ENCODE data around the gene MAP4K5. TPM values are rescaled to one million over a fixed set of nuclear protein-coding genes. Genes with fewer than 3 reads are reported as not detected.
"Not testable (repeated sequence)": the region's sequence is repeated elsewhere in the genome, so short reads cannot be mapped to it uniquely, and the experiment has no call there.

MAP4K5 gene
- total RNA-seq, 2 experiments from 2014 or later = 26.2 to 28.1 TPM

GRCh38 chr14:50569714-50570274 is 37.4 kb upstream of the MAP4K5 start:
- Mint-ChIP-seq H3K4me3 (no peak overlapping the region), H3K27ac (no peak overlapping the region), H3K36me3 (ENCODE audit: low read depth) (peaks cover 10% of the 10 kb centered on the region), H3K27me3 (no peaks in the 10 kb centered on the region), H3K4me1 (ENCODE audit: low read depth) (no peaks in the 10 kb centered on the region), H3K9me3 (peaks cover 22% of the 10 kb centered on the region)
- ChIA-PET POLR2A (no interaction called here), CTCF (interaction anchor here (0.9 to 1.4 kb wide), 5 partner anchors 9 to 196 kb away, joined by 3 to 4 read pairs (median 3); no protein-coding TSS in a partner anchor)
- TF ChIP-seq, protein P1, sequence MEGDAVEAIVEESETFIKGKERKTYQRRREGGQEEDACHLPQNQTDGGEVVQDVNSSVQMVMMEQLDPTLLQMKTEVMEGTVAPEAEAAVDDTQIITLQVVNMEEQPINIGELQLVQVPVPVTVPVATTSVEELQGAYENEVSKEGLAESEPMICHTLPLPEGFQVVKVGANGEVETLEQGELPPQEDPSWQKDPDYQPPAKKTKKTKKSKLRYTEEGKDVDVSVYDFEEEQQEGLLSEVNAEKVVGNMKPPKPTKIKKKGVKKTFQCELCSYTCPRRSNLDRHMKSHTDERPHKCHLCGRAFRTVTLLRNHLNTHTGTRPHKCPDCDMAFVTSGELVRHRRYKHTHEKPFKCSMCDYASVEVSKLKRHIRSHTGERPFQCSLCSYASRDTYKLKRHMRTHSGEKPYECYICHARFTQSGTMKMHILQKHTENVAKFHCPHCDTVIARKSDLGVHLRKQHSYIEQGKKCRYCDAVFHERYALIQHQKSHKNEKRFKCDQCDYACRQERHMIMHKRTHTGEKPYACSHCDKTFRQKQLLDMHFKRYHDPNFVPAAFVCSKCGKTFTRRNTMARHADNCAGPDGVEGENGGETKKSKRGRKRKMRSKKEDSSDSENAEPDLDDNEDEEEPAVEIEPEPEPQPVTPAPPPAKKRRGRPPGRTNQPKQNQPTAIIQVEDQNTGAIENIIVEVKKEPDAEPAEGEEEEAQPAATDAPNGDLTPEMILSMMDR (IDR thresholded peaks at IDR 0.05) = no peak
- DNase-seq (no peak), ATAC-seq (no peak)
- intact Hi-C loops (cut with micrococcal nuclease) = no loop called here

DNA sequence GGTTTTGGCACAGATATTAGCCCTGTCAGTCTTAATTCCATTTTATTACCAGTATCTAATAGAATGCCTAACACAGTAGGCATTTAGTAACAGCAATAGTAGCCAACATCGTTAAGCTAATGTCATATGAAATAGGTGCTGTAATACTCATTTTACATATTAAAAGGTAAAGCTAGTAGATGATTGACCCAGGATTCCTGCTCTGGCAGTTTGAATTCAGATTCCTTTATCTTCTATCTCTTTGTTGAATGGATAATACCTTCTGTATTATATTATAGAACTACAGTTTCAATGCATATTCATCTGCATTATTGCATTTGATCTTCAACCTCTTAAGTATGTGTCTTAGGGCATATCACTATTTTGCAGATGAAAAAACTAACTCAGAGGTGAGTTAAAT is 30.5 kb upstream of the MAP4K5 start:
- Mint-ChIP-seq H3K9me3 (no peaks in the 10 kb centered on the region), H3K27ac (no peak overlapping the region), H3K36me3 (ENCODE audit: low read depth) (no peaks in the 10 kb centered on the region), H3K4me3 (no peak overlapping the region), H3K4me1 (ENCODE audit: low read depth) (peaks cover 6% of the 10 kb centered on the region), H3K27me3 (peaks cover 33% of the 10 kb centered on the region)
- ATAC-seq (no peak), DNase-seq (no peak)
- POLR2A ChIA-PET = interaction anchor here (1.6 kb wide), 1 partner anchor 250 kb away, joined by 5 read pairs; the partner anchor contains the start of genes DMAC2L and L2HGDH
- TF ChIP-seq, protein P1 (IDR thresholded peaks at IDR 0.05) = no peak
- intact Hi-C loops (cut with micrococcal nuclease) = no loop called here
- CTCF ChIA-PET = interaction anchor here (0.7 to 1.5 kb wide), 4 partner anchors 18 to 298 kb away, joined by 3 to 4 read pairs (median 3); no protein-coding TSS in a partner anchor

DNA sequence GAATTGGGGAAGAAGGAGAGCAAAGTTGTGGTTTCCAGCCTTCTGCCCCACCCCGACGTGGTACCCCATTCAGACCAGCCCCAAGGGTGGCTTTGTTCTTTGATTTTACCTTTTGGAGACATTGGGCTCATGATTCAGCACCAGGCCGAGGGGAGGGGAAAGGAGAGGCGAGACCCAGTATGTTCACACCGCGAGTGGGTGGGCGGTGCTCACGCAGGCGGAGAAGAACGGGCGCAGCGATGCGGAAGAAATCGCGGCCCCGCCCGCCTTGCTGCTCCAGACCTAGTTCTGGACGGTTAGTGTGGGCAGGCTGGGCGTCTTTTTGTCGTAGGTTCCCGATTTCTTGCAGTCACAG is 28.5 kb upstream of the MAP4K5 start:
- TF ChIP-seq, protein P1 (IDR thresholded peaks at IDR 0.05) = no peak
- peaks cover 44% of the 10 kb centered on the region for H3K27me3 Mint-ChIP-seq
- no peaks in the 10 kb centered on the region for H3K9me3 Mint-ChIP-seq
- H3K27ac Mint-ChIP-seq = no peak overlapping the region
- H3K4me1 Mint-ChIP-seq (ENCODE audit: low read depth) = peaks cover 6% of the 10 kb centered on the region
- ChIA-PET CTCF (interaction anchor here (0.7 to 1.9 kb wide), 2 partner anchors 18 to 299 kb away, joined by 3 to 6 read pairs; no protein-coding TSS in a partner anchor), POLR2A (interaction anchor here (0.6 kb wide), 3 partner anchors 210 to 711 kb away, joined by 3 read pairs; no protein-coding TSS in a partner anchor)
- ATAC-seq (peak; percentile 61), DNase-seq (peak; percentile 74)
- H3K4me3 Mint-ChIP-seq = peak overlapping the region; percentile 78
- H3K36me3 Mint-ChIP-seq (ENCODE audit: low read depth) = no peaks in the 10 kb centered on the region
- intact Hi-C loops (cut with micrococcal nuclease) = no loop called here

DNA sequence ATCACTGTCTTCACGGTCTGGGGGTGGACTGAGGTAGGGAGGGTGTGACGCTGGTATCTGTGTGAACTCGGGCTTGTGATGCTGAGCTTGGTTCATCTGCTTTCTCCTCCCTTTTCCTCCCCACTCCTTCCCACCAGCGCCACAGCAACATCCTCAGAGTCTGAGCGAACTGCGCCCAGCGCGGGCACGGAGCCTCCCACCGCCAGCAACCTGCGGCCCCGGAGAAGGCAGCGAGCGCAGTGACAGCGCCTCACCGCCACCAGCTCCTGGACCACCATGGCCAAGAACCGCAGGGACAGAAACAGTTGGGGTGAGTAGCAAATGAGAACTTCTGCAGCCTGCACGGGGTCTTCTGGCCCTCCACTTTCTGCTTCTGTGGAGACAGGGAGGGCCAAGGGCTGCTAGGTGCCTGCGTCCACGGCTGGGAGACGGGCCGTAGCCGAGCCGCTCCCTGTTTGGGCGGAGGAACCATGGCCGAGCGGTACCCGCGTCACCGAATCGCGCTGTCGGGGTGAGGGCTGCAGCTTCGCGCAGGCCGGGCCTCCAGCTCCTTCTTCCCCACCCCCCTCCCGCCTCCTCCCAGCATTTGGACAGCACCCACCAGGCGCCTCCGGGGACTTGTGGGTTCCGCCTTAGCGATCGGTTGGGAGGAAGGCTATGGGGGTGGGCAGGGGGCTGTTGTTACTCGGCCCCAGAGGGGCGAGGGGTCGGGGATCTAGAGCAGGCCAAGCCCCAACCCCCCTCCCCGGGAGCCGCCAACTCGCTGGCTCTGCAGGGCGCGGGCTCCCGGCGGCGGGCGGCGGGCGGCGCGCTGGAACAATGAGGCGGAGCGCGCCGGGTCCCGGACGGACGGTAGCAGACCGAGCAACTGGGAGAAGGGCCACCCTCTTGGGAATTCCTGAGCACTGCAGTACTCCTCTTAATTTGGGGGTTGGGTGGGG is 27.9 kb upstream of the MAP4K5 start, which contains the start of gene ATL1:
Gene ATL1, plus strand, starts transcription at position 156 of the 941 bp plus-strand sequence. Its CDS starts 121 bp downstream, at position 277.
- peaks cover 47% of the 10 kb centered on the region for H3K27me3 Mint-ChIP-seq
- CTCF ChIA-PET = interaction anchor here (1.3 to 1.9 kb wide), 5 partner anchors 14 to 299 kb away, joined by 3 to 16 read pairs (median 6); no protein-coding TSS in a partner anchor

DNA sequence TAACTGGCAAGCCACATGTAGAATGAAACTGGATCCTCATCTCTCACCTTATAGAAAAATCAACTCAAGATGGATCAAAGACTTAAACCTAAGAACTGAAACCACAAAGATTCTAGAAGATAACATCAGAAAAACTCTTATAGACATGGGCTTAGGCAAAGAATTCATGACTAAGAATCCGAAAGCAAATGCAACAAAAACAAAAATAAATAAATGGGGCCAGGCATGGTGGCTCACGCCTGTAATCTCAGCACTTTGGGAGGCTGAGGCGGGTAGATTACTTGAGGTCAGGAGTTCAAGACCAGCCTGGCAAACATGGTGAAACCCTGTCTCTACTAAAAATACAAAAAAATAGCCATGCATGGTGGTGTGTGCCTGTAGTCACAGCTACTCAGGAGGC is 20.4 kb upstream of the MAP4K5 start:
- intact Hi-C loops (cut with micrococcal nuclease); POLR2A ChIA-PET; H3K27ac Mint-ChIP-seq; DNase-seq; H3K9me3 Mint-ChIP-seq; H3K4me1 Mint-ChIP-seq (ENCODE audit: low read depth); H3K36me3 Mint-ChIP-seq (ENCODE audit: low read depth); ATAC-seq; H3K4me3 Mint-ChIP-seq: not testable (repeated sequence)
- CTCF ChIA-PET = interaction anchor here (0.8 kb wide), 1 partner anchor 9 kb away, joined by 3 read pairs; no protein-coding TSS in a partner anchor
- peaks cover 37% of the 10 kb centered on the region for H3K27me3 Mint-ChIP-seq

More for the DNA sequence above, 27.9 kb upstream of the MAP4K5 start, which contains the start of gene ATL1:
- Mint-ChIP-seq H3K27ac (no peak within 1 kb of the TSS), H3K9me3 (no peaks in the 10 kb centered on the region), H3K36me3 (ENCODE audit: low read depth) (no peaks in the 10 kb centered on the region), H3K4me3 (peak within 1 kb of the TSS; percentile 78), H3K4me1 (ENCODE audit: low read depth) (peaks cover 6% of the 10 kb centered on the region)
- DNase-seq (peak; percentile 65), ATAC-seq (peak; percentile 84)
- POLR2A ChIA-PET = interaction anchor here (0.6 to 1.1 kb wide), 2 partner anchors 180 to 711 kb away, joined by 3 read pairs; no protein-coding TSS in a partner anchor
- TF ChIP-seq, protein P1 (IDR thresholded peaks at IDR 0.05) = no peak
- intact Hi-C loops (cut with micrococcal nuclease) = no loop called here
